ENCODE measurements around the gene ERBB2. TPM values are rescaled to one million over a fixed set of nuclear protein-coding genes. Genes with fewer than 3 reads are reported as not detected.

Gene ERBB2
- total and polyA plus RNA-seq, 10 of the 15 experiments (the other 5 are each of a cell fraction or from before 2014, with no cell fraction given), result 0.39 to 7.0 (median 4.3) TPM

- Histone ChIP-seq H3K27me3 (replicated peaks in 1 of 2; ENCODE audit: control insufficient read depth in 2 of 2, insufficient read depth in 2 of 2, low read length in 1 of 2) (no peaks in the 10 kb centered on the region), H3K27ac (ENCODE audit: control insufficient read depth, insufficient read depth) (no peak overlapping the region), H3K9ac (ENCODE audit: control insufficient read depth, insufficient read depth, low read length) (no peak overlapping the region), H3K36me3 (ENCODE audit: control insufficient read depth in 2 of 2, insufficient read depth in 2 of 2, low read length in 1 of 2) (peaks cover 12 to 24% of the 10 kb centered on the region in 2 experiments; a peak in 3 of 4 replicates), H4K20me1 (ENCODE audit: control insufficient read depth, insufficient read depth) (no peaks in the 10 kb centered on the region), H3K4me2 (ENCODE audit: control insufficient read depth, insufficient read depth) (no peak overlapping the region), H3K9me3 (replicated peaks; ENCODE audit: control insufficient read depth, insufficient read depth, low read length) (no peaks in the 10 kb centered on the region), H3K4me1 (ENCODE audit: control insufficient read depth, insufficient read depth, low read length) (peaks cover 6% of the 10 kb centered on the region; the same call in 1 of the 2 replicates), H3K4me3 (no peak overlapping the region), H3K79me2 (ENCODE audit: control insufficient read depth, insufficient read depth, low read length) (no peaks in the 10 kb centered on the region), H2AFZ (ENCODE audit: control insufficient read depth, low read depth, low read length) (no peak overlapping the region)
- ATAC-seq (no peak), DNase-seq (ENCODE audit: low read depth, low spot score) (no peak), FAIRE-seq (no peak)
- intact Hi-C loops (cut with micrococcal nuclease; ENCODE audit: unreplicated experiment) (no loop called here), in situ Hi-C loops (cut with MboI) (no loop called here)
- ChIA-PET POLR2A (no interaction called here), RAD21 (ENCODE audit: unreplicated experiment) (no interaction called here), SMC1A (ENCODE audit: uncharacterized antibody, unreplicated experiment) (interaction anchor here (1.0 kb wide), 1 partner anchor 37 kb away, joined by 3 read pairs; no protein-coding TSS in a partner anchor), CTCF (interaction anchor here (0.8 kb wide), 1 partner anchor 26 kb away, joined by 4 read pairs; no protein-coding TSS in a partner anchor)
- WGBS (ENCODE audit: insufficient coverage, insufficient replicate concordance, low lambda C conversion rate, missing lambda C conversion rate), result 78% methylated on average over 5 of the region's 5 CpGs
- no peak for TF ChIP-seq NKRF (conservative IDR thresholded peaks at IDR 0.05)
- TF ChIP-seq NR2C1 (IDR thresholded peaks at IDR 0.05), result no peak
- TF ChIP-seq GATAD2B (conservative IDR thresholded peaks at IDR 0.05; ENCODE audit: low read depth), result no peak
- TF ChIP-seq LARP7 (IDR thresholded peaks at IDR 0.05), result no peak
- TF ChIP-seq CREM (IDR thresholded peaks at IDR 0.05; ENCODE audit: low read depth), result no peak
- TF ChIP-seq STAT3 (IDR thresholded peaks at IDR 0.05; ENCODE audit: low read depth, low read length), result no peak
- TF ChIP-seq YBX1 (IDR thresholded peaks at IDR 0.05), result no peak
- TF ChIP-seq HDGF (IDR thresholded peaks at IDR 0.05), result no peak
- no peak for TF ChIP-seq SMAD1 (IDR thresholded peaks at IDR 0.05; ENCODE audit: low read depth, partially characterized antibody)
- no peak for TF ChIP-seq E2F8 (IDR thresholded peaks at IDR 0.05; ENCODE audit: low read depth, partially characterized antibody)
- BruUV-seq (replicated peaks), result no TSS peak
Measured at GRCh38 chr17:39660011-39660360, 39.9 kb upstream of the ERBB2 start.
